ENCODE data around the gene TMPRSS4. TPM values are rescaled to one million over a fixed set of nuclear protein-coding genes. Genes with fewer than 3 reads are reported as not detected.
"Not testable (repeated sequence)": the region's sequence is repeated elsewhere in the genome, so short reads cannot be mapped to it uniquely, and the experiment has no call there.

TMPRSS4 gene
- polyA plus RNA-seq, 3 donors = 27.4 to 39.8 (median 27.6) TPM

DNA sequence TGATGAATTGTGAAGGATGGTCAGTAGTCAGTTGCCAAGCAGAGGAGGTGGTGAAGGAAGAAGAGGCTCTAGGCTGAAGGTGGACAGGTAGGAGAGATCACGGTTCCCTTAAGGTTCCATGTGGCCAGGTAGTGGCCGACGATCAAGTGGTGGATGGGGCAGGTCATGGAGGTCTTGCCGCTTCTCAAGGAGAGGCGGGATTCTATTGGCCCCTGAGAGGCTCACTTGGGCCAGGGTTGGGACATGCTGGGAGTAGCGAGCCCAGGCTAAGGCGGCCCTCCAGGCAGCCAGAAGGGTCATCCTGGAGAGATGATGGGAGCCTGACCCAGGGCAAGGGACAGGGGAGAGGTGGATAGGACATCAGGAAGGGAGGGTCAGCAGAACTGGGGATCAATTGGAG is 20.9 kb upstream of the TMPRSS4 start:
- DNase-seq (ENCODE audit: low read depth in 3 of 3, low spot score in 2 of 3) = no peak

GRCh38 chr11:118056806-118057205 is 20.1 kb upstream of the TMPRSS4 start:
- DNase-seq (ENCODE audit: low read depth in 3 of 3, low spot score in 2 of 3) = no peak

DNA sequence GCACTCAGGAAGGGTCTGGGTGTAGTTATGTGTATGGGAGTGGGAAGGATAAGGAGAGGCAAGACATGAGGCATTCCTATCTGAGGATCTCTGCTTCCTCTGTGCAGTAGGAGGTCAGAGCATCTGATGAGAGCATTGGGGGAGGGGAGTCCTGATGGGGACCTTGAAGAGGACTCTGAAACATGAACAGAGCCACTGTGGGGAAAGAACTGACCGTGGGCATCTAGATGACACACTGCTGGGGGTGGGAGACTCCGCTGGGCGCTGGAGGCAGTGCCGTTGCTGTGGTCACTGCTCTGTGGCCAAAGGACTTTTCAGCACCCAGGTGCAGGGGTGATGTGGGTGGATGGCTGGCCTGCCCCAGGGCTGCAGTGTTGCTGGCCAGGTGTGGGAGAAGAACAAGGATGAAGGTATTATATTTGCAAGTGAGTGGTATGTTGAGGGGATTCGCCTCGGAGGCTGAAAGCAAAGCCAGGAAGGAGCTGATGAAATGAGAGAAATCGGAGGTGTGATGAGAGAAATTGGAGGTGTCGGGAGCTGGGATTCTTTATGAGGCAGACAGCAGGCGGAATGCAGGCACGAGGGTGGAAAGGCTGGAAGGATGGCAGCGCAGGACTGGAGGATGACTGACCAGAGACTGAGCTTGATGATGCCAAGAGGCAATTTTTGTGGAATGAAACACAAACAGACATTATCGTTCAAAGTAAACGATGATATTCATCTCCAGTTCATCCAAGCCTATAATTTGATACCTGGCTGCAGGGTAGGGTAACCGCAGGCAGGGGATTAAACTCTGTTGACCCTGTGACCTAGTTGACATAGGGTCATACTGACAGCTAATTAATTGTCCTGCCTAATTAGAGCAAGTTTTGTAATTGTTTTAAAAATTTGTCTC is 19.4 kb upstream of the TMPRSS4 start:
- DNase-seq (ENCODE audit: low read depth in 3 of 3, low spot score in 2 of 3) = no peak

- DNase-seq (ENCODE audit: low read depth in 3 of 3, low spot score in 2 of 3) = no peak
These were observed 18.3 kb upstream of the TMPRSS4 start for GRCh38 chr11:118058311-118059245.

GRCh38 chr11:118059246-118059940 is 17.5 kb upstream of the TMPRSS4 start:
- no peak for DNase-seq (ENCODE audit: low read depth in 3 of 3, low spot score in 2 of 3)

DNA sequence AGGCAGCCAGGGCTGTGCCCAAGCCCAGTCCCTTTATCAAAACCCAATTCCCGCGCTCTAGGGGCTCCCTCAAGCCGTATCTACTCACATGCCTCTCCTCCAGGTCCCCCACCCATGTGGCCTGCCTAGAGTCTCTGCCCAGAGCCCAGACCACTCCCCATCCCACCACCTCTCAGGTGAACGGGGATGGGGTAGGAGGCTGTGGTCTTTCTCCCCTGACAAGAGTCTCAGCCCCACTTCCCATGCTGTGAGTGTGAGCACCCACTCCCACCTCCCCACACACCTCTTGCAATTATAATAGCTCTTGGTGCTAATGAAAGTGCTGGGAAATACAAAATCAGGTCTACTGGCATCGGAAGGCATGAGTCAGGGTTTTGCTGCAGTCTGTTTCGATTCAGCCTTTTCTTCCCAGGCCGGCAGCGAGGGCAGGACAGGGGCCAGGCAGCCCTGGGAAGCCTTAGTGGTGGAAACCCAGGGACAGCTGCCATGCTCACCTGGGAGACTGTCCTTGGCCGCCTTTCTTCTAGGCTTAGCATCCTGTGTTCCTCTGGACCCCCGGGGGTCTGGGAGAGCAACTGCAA is 16.7 kb upstream of the TMPRSS4 start:
- DNase-seq (ENCODE audit: low read depth in 3 of 3, low spot score in 2 of 3) = no peak

GRCh38 chr11:118060869-118061268 is 16.0 kb upstream of the TMPRSS4 start:
- no peak for DNase-seq (ENCODE audit: low read depth in 3 of 3, low spot score in 2 of 3)

GRCh38 chr11:118061586-118062125 is 15.2 kb upstream of the TMPRSS4 start:
- DNase-seq (ENCODE audit: low read depth in 3 of 3, low spot score in 2 of 3) = no peak

DNA sequence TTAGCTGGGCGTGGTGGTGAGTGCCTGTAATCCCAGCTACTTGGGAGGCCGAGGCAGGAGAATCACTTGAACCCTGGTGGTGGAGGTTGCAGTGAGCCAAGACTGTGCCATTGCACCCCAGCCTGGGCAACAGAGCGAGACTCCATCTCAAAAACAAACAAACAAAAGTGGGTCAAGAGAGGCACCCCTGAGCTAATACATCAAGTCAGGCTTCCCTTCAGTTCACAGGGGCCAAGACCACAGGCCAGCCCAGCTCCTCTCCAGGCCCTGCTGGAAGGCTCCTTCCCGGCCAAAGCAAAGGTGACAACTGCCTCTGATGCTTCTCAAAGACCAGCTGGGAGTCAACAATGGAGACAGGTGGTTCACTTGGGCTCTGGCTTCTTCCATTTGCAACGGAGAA is 14.7 kb upstream of the TMPRSS4 start:
- not testable (repeated sequence) for DNase-seq (ENCODE audit: low read depth in 3 of 3, low spot score in 2 of 3)

- not testable (repeated sequence) for DNase-seq (ENCODE audit: low read depth in 3 of 3, low spot score in 2 of 3)
These were observed 14.2 kb upstream of the TMPRSS4 start for GRCh38 chr11:118062631-118063030.

GRCh38 chr11:118064956-118065355 is 11.9 kb upstream of the TMPRSS4 start:
- no peak for DNase-seq (ENCODE audit: low read depth in 3 of 3, low spot score in 2 of 3)

DNA sequence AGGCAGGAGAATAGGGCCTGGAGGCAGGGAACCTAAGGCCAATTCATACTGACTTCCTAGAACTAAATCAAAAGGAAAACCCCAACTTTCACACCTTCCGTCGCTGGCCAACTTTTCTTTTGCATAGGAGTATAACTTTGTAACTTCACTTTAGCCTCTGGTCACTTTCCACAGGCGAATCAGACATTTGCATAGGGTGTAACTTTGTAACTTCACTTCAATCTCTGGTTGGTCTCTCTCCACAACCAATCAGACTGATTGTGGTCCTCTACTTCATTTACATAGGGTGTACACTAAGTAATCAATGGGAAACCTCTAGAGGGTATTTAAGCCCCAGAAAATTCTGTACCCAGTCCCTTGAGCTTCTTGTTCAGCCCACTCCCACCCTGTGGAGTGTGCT is 11.5 kb upstream of the TMPRSS4 start:
- DNase-seq (ENCODE audit: low read depth in 3 of 3, low spot score in 2 of 3) = no peak

GRCh38 chr11:118067006-118067405 is 9.9 kb upstream of the TMPRSS4 start:
- no peak for DNase-seq (ENCODE audit: low read depth in 3 of 3, low spot score in 2 of 3)

- no peak for DNase-seq (ENCODE audit: low read depth in 3 of 3, low spot score in 2 of 3)
These were observed 8.5 kb upstream of the TMPRSS4 start for GRCh38 chr11:118068206-118068944.

DNA sequence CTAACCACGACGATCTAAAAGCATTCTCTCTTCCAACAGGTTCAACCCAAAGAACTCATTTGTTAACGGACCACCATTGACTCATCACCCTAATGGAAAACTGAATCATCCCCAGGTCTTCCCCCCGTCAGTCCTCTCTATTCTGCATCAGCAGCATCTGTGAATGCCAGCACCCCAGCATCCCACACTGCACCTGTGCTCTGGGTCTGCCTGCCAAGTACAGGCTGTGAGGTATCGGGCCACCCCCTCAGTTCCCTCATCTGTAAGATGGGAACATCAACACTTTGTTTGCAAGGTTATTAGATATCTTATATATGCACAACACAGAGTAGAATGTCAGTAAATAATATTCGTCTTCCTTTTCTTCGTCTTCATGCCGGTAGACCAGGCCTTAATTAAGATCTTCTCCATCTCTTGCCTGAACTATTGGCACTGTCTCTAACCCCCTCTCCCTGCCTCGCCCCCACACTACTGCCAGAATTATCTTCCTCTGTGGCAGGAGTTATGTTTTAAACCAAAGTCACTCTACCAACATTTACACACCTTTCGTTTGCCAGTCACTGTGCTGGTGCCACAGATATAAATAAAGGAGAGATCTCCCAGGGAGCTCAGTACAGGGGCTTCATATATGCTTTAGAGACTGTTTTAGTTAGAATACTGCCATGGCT is 7.8 kb upstream of the TMPRSS4 start:
- DNase-seq (ENCODE audit: low read depth in 3 of 3, low spot score in 2 of 3) = no peak

GRCh38 chr11:118071416-118072030 is 5.4 kb upstream of the TMPRSS4 start:
- DNase-seq (ENCODE audit: low read depth in 3 of 3, low spot score in 2 of 3) = no peak

DNA sequence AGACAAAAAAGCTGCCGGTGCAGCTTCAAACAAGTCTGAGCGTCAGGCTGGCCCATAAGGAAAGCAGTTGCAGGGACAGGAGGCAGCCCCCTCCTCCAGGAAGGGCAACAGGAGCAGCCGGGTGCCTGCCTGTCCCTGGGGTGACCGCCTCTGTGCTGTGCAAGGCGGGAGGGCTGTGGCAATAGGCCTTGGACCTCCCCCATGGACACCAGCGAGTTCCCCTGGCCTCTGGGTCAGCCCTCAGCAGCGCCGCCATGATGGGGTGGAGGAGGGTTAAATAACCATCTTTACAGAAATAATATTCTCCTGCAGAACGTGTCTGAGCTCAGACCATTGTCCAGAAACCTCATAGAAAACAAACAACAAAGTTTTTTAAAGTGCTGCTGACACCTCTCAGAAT is 3.3 kb upstream of the TMPRSS4 start:
- DNase-seq (ENCODE audit: low read depth in 3 of 3, low spot score in 2 of 3) = no peak

DNA sequence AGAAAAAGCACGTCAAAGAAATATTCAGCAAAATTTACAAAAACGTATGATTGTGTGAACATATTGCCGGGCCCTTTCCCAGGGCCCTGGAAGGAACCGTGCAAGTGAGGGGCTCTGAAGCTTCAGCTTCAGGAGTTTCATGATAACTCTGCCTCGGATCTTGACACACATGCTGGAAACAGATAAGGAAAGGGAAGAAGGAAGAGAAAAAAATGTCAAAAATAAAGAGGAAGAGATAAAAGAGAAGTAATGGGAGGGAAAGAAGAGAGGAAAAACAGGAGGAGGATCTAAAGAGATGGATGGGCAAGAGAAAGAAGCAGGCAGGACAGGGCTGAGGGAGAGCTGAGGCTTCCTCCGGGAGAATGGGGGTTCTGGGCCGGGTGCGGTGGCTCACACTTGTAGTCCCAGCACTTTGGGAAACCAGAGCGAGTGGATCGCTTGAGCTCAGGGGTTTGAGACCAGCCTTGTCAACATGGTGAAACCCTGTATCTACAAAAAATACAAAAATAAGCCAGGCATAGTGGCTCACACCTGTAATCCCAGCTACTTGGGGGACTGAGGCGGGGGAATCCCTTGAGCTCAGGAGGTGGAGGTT is 2.7 kb upstream of the TMPRSS4 start:
- no peak for DNase-seq (ENCODE audit: low read depth in 3 of 3, low spot score in 2 of 3)

Measured in right renal cortex interstitium (tissue), 3 donors.